Glutamatergic neuron (in vitro differentiated cells): ENCODE data around the gene ZFYVE1. TPM values are rescaled to one million over a fixed set of nuclear protein-coding genes. Genes with fewer than 3 reads are reported as not detected.

ENCODE experiments used
- DNase-seq: peaks from one replicate; pipeline ENCODE4 v3.0.0; 2022
- H3K27ac Mint-ChIP-seq: one replicate; pipeline ENCODE4 v1.8.0; 2020; ENCODE audit warnings: mild to moderate bottlenecking, mixed read lengths, inconsistent platforms; ENCODE audit not compliant: unreplicated experiment
- H3K27me3 Mint-ChIP-seq: one replicate; pipeline ENCODE4 v1.8.0; 2020; ENCODE audit warnings: mild to moderate bottlenecking, moderate library complexity, mixed read lengths, inconsistent platforms; ENCODE audit not compliant: unreplicated experiment
- H3K36me3 Mint-ChIP-seq: one replicate; pipeline ENCODE4 v1.8.0; 2020; ENCODE audit warnings: mild to moderate bottlenecking, mixed read lengths, inconsistent platforms; ENCODE audit not compliant: unreplicated experiment
- H3K4me1 Mint-ChIP-seq: one replicate; pipeline ENCODE4 v1.8.0; 2020; ENCODE audit warnings: mild to moderate bottlenecking, low read depth, mixed read lengths, inconsistent platforms; ENCODE audit not compliant: unreplicated experiment
- H3K4me3 Mint-ChIP-seq: one replicate; pipeline ENCODE4 v1.8.0; 2020; ENCODE audit warnings: mild to moderate bottlenecking, mixed read lengths, inconsistent platforms; ENCODE audit not compliant: unreplicated experiment
- H3K9me3 Mint-ChIP-seq: one replicate; pipeline ENCODE4 v1.8.0; 2020; ENCODE audit warnings: mild to moderate bottlenecking, moderate library complexity, mixed read lengths, inconsistent platforms; ENCODE audit not compliant: unreplicated experiment
- CTCF ChIP-seq: fragments of 200-600 bp; sonication (generic); IDR thresholded peaks from one replicate; pipeline ENCODE4 v1.5.0; 2021; ENCODE audit not compliant: partially characterized antibody, unreplicated experiment
- total RNA-seq: library from RNA; stranded (reverse); fragmentation: NEBNext Ultra II Directional; extraction: Animal tissue kit (Norgen Biotek cat#: 25700); gene quantifications from one replicate; pipeline ENCODE4 v1.2.1, GENCODE V29; 2021; ENCODE audit not compliant: unreplicated experiment

The ZFYVE1 gene
- total RNA-seq, 1 donor from 2014 or later, result 43.7 TPM

GRCh38 chr14:73000073-73000472, 26.8 kb downstream of the ZFYVE1 start:
- H3K27me3 Mint-ChIP-seq, result no peaks in the 10 kb centered on the region
- no peaks in the 10 kb centered on the region for H3K4me1 Mint-ChIP-seq
- no peak for TF ChIP-seq CTCF
- H3K4me3 Mint-ChIP-seq, result no peak overlapping the region
- H3K9me3 Mint-ChIP-seq, result no peaks in the 10 kb centered on the region
- peaks cover 10% of the 10 kb centered on the region for H3K36me3 Mint-ChIP-seq
- no peak for DNase-seq
- no peak overlapping the region for H3K27ac Mint-ChIP-seq

- Mint-ChIP-seq H3K4me3 (no peak overlapping the region), H3K27me3 (no peaks in the 10 kb centered on the region), H3K27ac (no peak overlapping the region), H3K4me1 (no peaks in the 10 kb centered on the region), H3K9me3 (no peaks in the 10 kb centered on the region), H3K36me3 (peaks cover 16% of the 10 kb centered on the region)
- no peak for TF ChIP-seq CTCF
- DNase-seq, result no peak
Measured at GRCh38 chr14:72999316-72999715, 27.6 kb downstream of the ZFYVE1 start.

GRCh38 chr14:72998252-72998903, 28.5 kb downstream of the ZFYVE1 start:
- no peak for TF ChIP-seq CTCF
- no peaks in the 10 kb centered on the region for H3K27me3 Mint-ChIP-seq
- H3K9me3 Mint-ChIP-seq, result no peaks in the 10 kb centered on the region
- peaks cover 18% of the 10 kb centered on the region for H3K36me3 Mint-ChIP-seq
- DNase-seq, result no peak
- no peak overlapping the region for H3K4me3 Mint-ChIP-seq
- H3K27ac Mint-ChIP-seq, result no peak overlapping the region
- no peaks in the 10 kb centered on the region for H3K4me1 Mint-ChIP-seq

- H3K9me3 Mint-ChIP-seq, result no peaks in the 10 kb centered on the region
- no peak overlapping the region for H3K27ac Mint-ChIP-seq
- H3K4me1 Mint-ChIP-seq, result no peaks in the 10 kb centered on the region
- H3K4me3 Mint-ChIP-seq, result no peak overlapping the region
- DNase-seq, result no peak
- no peaks in the 10 kb centered on the region for H3K27me3 Mint-ChIP-seq
- no peak for TF ChIP-seq CTCF
- peaks cover 18% of the 10 kb centered on the region for H3K36me3 Mint-ChIP-seq
Measured at GRCh38 chr14:72996916-72997315, 30.0 kb downstream of the ZFYVE1 start.

- Mint-ChIP-seq H3K4me1 (no peaks in the 10 kb centered on the region), H3K9me3 (no peaks in the 10 kb centered on the region), H3K27me3 (no peaks in the 10 kb centered on the region), H3K36me3 (peaks cover 7% of the 10 kb centered on the region), H3K4me3 (no peak overlapping the region), H3K27ac (no peak overlapping the region)
- TF ChIP-seq CTCF, result no peak
- DNase-seq, result no peak
Measured at GRCh38 chr14:72990171-72990570, 36.7 kb downstream of the ZFYVE1 start.
